Endothelial cell of umbilical vein (primary cell): ENCODE measurements around the gene NAGPA. TPM values are rescaled to one million over a fixed set of nuclear protein-coding genes. Genes with fewer than 3 reads are reported as not detected.

Experiments used
- BruUV-seq: library from RNA; stranded (reverse); fragments of 400-500 nt; replicated peaks from 2 replicates; lab custom pipeline; 2021; lab: Mats Ljungman, UMichigan
- CTCF ChIA-PET: fragments of 300-600, 350-600 bp; sonication (Branson Sonifier 250); formaldehyde crosslinking; loops from one replicate; lab custom pipeline; 2021; ENCODE audit warnings: antibody characterized with exemption, inconsistent platforms; lab: Charles Lee
- POLR2A ChIA-PET: fragments of 300-600, 350-600 bp; sonication (Branson Sonifier 250); formaldehyde crosslinking; loops from one replicate; lab custom pipeline; 2021; ENCODE audit warnings: antibody characterized with exemption, inconsistent platforms; lab: Charles Lee
- DNase-seq: peaks from one replicate; pipeline ENCODE4 v3.0.0-alpha.2; 2011; ENCODE audit warnings: low read depth, low spot score
- FAIRE-seq: peaks from 2 replicates; lab custom pipeline; 2011; peaks lifted over from hg19 to GRCh38; lab: Jason Lieb, UNC
- H2AFZ ChIP-seq: 2 replicates; pipeline ENCODE4 v1.6.0; 2012; ENCODE audit warnings: low read depth, low read length, control low read depth, inconsistent platforms
- H3K27ac ChIP-seq: 2 replicates; pipeline ENCODE4 v1.5.1; 2011; ENCODE audit warnings: low read depth, mild to moderate bottlenecking, control low read depth, low read length, moderate library complexity; ENCODE audit not compliant: insufficient read depth
- H3K27me3 ChIP-seq, 2 experiments: 2 replicates each; pipeline versions ENCODE4 v1.6.0 to v1.6.1; 2011; ENCODE audit warnings: low read length in 2 of 2, mixed read lengths in 1 of 2; ENCODE audit not compliant: control insufficient read depth in 2 of 2, insufficient read depth in 2 of 2
- H3K36me3 ChIP-seq, 2 experiments: 2 replicates in 1 of 2; 3 replicates in 1 of 2; pipeline ENCODE4 v1.5.1; 2011; ENCODE audit warnings: low read length in 2 of 2, mild to moderate bottlenecking in 1 of 2, moderate library complexity in 1 of 2; ENCODE audit not compliant: control insufficient read depth in 2 of 2, insufficient read depth in 2 of 2; ENCODE audit errors: extremely low read depth in 1 of 2
- H3K4me1 ChIP-seq: 3 replicates; pipeline ENCODE4 v1.5.1; 2011; ENCODE audit warnings: mild to moderate bottlenecking, low read length; ENCODE audit not compliant: control insufficient read depth, insufficient read depth; ENCODE audit errors: extremely low read depth
- H3K4me2 ChIP-seq: 2 replicates; pipeline ENCODE4 v1.6.1; 2011; ENCODE audit warnings: low read length, control low read depth, mixed read lengths; ENCODE audit not compliant: insufficient read depth
- H3K4me3 ChIP-seq, 3 experiments: fragments of 200-600 bp in 1 of 3; sonication (generic), shearing (Covaris generic) in 1 of 3; replicated peaks in 1 of 3; 2 replicates each; pipeline ENCODE4 v1.5.1; 2011 to 2016; ENCODE audit warnings: control low read depth in 3 of 3, low read length in 3 of 3, mild to moderate bottlenecking in 2 of 3, inconsistent platforms in 1 of 3, low read depth in 1 of 3, moderate library complexity in 1 of 3; ENCODE audit not compliant: insufficient read depth in 1 of 3
- H3K79me2 ChIP-seq: 2 replicates; pipeline ENCODE4 v1.6.0; 2012; ENCODE audit warnings: low read length, inconsistent platforms; ENCODE audit not compliant: control insufficient read depth, insufficient read depth
- H3K9ac ChIP-seq: replicated peaks from 2 replicates; pipeline ENCODE3; 2011; ENCODE audit warnings: low read length, control low read depth; ENCODE audit not compliant: insufficient read depth; ENCODE audit errors: extremely low read depth
- H3K9me1 ChIP-seq: replicated peaks from 3 replicates; pipeline ENCODE4 v1.6.0; 2011; ENCODE audit warnings: mild to moderate bottlenecking, low read length; ENCODE audit not compliant: control insufficient read depth, insufficient read depth; ENCODE audit errors: extremely low read depth
- H3K9me3 ChIP-seq: replicated peaks from 2 replicates; pipeline ENCODE4 v1.5.1; 2012; ENCODE audit warnings: low read length, inconsistent platforms; ENCODE audit not compliant: control insufficient read depth, insufficient read depth
- H4K20me1 ChIP-seq: replicated peaks from 2 replicates; pipeline ENCODE3; 2011; ENCODE audit warnings: mild to moderate bottlenecking, low read length; ENCODE audit not compliant: control insufficient read depth, insufficient read depth; ENCODE audit errors: extremely low read depth
- EZH2 ChIP-seq: IDR thresholded peaks from 2 replicates; pipeline ENCODE4 v1.6.1; 2012; ENCODE audit warnings: borderline replicate concordance, low read depth, mild to moderate bottlenecking, moderate library complexity, low read length, inconsistent platforms; ENCODE audit not compliant: severe bottlenecking
- FOS ChIP-seq: IDR thresholded peaks from 2 replicates; pipeline ENCODE4 v1.6.1; 2011; ENCODE audit warnings: mild to moderate bottlenecking, low read length, moderate library complexity, borderline replicate concordance; ENCODE audit not compliant: insufficient read depth
- GATA2 ChIP-seq: IDR thresholded peaks from 2 replicates; pipeline ENCODE4 v1.7.0; 2011; ENCODE audit warnings: low read depth, mild to moderate bottlenecking, moderate library complexity, mixed read lengths, low read length; ENCODE audit not compliant: insufficient read length, insufficient read depth
- JUN ChIP-seq: IDR thresholded peaks from 2 replicates; pipeline ENCODE4 v1.6.1; 2011; ENCODE audit warnings: borderline replicate concordance, low read depth; ENCODE audit not compliant: insufficient read length, insufficient read depth
- POLR2A ChIP-seq: IDR thresholded peaks from 2 replicates; pipeline ENCODE4 v1.6.1; 2012; ENCODE audit warnings: low read depth, mild to moderate bottlenecking, control low read depth, low read length
- dilution Hi-C: fragments of 300-500 bp; cut with MboI; formaldehyde crosslinking; loops from one replicate; pipeline ENCODE4 v1.15.0; 2019; ENCODE audit warnings: low sequenced_read_pairs; ENCODE audit not compliant: extremely low pct_ligation_motif_present
- intact Hi-C: fragments of 100-400 bp; cut with micrococcal nuclease; formaldehyde crosslinking; loops from one replicate; pipeline ENCODE4 v1.10.0; 2022
- polyA plus RNA-seq, 4 experiments: library from polyadenylated mRNA; depleted of rRNA in 3 of 4; stranded (reverse) in 3 of 4; unstranded in 1 of 4; fragments of >200 nt; gene quantifications; 2 replicates each; pipeline versions ENCODE4 v1.2.1 to v1.2.3, GENCODE V29; 2011 to 2012; ENCODE audit warnings: missing spikeins in 1 of 4
- total RNA-seq: library from RNA; stranded (reverse); gene quantifications from 2 replicates; pipeline ENCODE4 v1.2.3, GENCODE V29; 2021
- TF ChIP-seq, protein P1 (sequence below), 2 donors: IDR thresholded peaks; 1 replicate in 1 of 2; 2 replicates in 1 of 2; pipeline ENCODE4 v1.5.1; 2011; ENCODE audit warnings: low read length in 2 of 2, mild to moderate bottlenecking in 2 of 2, moderate library complexity in 2 of 2, control low read depth in 1 of 2, inconsistent platforms in 1 of 2, low read depth in 1 of 2; ENCODE audit not compliant: insufficient read depth in 1 of 2; ENCODE audit errors: extremely low read depth in 1 of 2

Gene NAGPA
- total and polyA plus RNA-seq, 2 donors (not counting 3 experiments of a cell fraction or from before 2014, with no cell fraction given), result 29.6 to 29.9 TPM

DNA sequence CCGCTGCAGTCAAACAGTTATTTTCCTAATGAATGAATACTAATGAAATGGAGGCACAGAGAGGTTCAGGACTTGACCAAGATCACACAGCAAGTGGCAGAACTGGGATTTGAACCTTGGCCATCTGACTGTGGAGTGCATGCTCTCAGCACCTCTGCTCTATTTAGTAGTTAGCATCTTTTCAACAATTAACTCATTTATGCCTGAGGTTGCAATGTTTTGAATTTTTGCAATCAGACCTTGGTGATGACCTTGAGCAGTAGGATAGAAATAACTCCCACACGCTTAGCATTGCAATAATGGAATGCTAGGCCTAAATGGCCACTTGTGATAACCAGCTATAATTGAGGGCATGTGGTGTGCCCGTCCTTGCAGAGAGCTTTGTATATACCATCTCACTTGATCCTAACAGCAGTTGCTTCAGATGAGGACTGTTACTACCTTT is 31.0 kb downstream of the NAGPA start:
- no peaks in the 10 kb centered on the region for H3K36me3 ChIP-seq
- no peaks in the 10 kb centered on the region for H3K9me3 ChIP-seq
- TF ChIP-seq POLR2A, result no peak
- TF ChIP-seq, protein P1, sequence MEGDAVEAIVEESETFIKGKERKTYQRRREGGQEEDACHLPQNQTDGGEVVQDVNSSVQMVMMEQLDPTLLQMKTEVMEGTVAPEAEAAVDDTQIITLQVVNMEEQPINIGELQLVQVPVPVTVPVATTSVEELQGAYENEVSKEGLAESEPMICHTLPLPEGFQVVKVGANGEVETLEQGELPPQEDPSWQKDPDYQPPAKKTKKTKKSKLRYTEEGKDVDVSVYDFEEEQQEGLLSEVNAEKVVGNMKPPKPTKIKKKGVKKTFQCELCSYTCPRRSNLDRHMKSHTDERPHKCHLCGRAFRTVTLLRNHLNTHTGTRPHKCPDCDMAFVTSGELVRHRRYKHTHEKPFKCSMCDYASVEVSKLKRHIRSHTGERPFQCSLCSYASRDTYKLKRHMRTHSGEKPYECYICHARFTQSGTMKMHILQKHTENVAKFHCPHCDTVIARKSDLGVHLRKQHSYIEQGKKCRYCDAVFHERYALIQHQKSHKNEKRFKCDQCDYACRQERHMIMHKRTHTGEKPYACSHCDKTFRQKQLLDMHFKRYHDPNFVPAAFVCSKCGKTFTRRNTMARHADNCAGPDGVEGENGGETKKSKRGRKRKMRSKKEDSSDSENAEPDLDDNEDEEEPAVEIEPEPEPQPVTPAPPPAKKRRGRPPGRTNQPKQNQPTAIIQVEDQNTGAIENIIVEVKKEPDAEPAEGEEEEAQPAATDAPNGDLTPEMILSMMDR (IDR thresholded peaks at IDR 0.05; ENCODE audit: extremely low read depth in 1 of 2, insufficient read depth in 1 of 2, low read depth in 1 of 2, low read length in 2 of 2), result no peak
- TF ChIP-seq FOS, result no peak
- ChIA-PET POLR2A (no interaction called here), CTCF (no interaction called here)
- no TSS peak for BruUV-seq
- H3K79me2 ChIP-seq, result no peaks in the 10 kb centered on the region
- H3K4me1 ChIP-seq, result no peaks in the 10 kb centered on the region
- FAIRE-seq (no peak), DNase-seq (no peak)
- no peaks in the 10 kb centered on the region for H3K27me3 ChIP-seq
- no peak overlapping the region for H3K9ac ChIP-seq
- intact Hi-C loops, result no loop called here
- H3K4me3 ChIP-seq, result no peak overlapping the region
- H3K9me1 ChIP-seq, result no peaks in the 10 kb centered on the region
- H3K4me2 ChIP-seq, result no peak overlapping the region
- no peaks in the 10 kb centered on the region for H4K20me1 ChIP-seq
- no peak overlapping the region for H2AFZ ChIP-seq
- dilution Hi-C loops, result no loop called here
- H3K27ac ChIP-seq, result no peak overlapping the region

DNA sequence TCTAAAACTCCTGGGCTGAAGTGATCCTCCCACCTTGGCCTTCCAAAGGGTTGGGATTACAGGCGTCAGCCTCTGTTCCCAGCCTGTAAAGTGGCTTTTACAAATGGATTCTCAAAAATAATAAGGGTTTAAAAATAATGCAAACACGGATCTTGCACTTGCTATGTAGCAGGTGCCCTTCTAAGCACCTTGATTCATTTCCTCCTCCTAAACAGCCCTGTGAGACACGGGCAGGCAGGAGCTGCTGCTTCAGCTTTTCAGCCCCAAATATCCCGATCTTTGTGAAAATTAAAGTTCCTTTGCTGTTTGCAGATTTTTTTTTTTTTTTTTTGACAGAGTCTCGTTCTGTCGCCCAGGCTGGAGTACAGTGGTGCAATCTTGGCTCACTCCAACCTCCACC is 31.7 kb downstream of the NAGPA start:
- no peaks in the 10 kb centered on the region for H3K79me2 ChIP-seq
- CTCF ChIA-PET, result no interaction called here
- FAIRE-seq (no peak), DNase-seq (no peak)
- no peak overlapping the region for H3K4me3 ChIP-seq
- H3K4me2 ChIP-seq, result no peak overlapping the region
- no peak overlapping the region for H2AFZ ChIP-seq
- BruUV-seq, result no TSS peak
- dilution Hi-C loops (no loop called here), intact Hi-C loops (no loop called here)
- no peak for TF ChIP-seq EZH2
- no peak for TF ChIP-seq FOS
- no peak for TF ChIP-seq JUN
- TF ChIP-seq GATA2, result no peak
- no peak overlapping the region for H3K9ac ChIP-seq
- H4K20me1 ChIP-seq, result no peaks in the 10 kb centered on the region
- H3K4me1 ChIP-seq, result no peaks in the 10 kb centered on the region
- H3K36me3 ChIP-seq, result no peaks in the 10 kb centered on the region
- H3K9me3 ChIP-seq, result no peaks in the 10 kb centered on the region
- no peaks in the 10 kb centered on the region for H3K27me3 ChIP-seq
- POLR2A ChIA-PET, result no interaction called here
- H3K9me1 ChIP-seq, result no peaks in the 10 kb centered on the region
- no peak overlapping the region for H3K27ac ChIP-seq
